Stimulated activated CD8-positive, alpha-beta memory T cell treated with anti-CD3 and anti-CD28 coated beads, Interleukin-2, amount 100 ng/mL, for 1 hour (primary cell): Measurements from ENCODE around the gene MYCL.
"Not testable (repeated sequence)": the region's sequence is repeated elsewhere in the genome, so short reads cannot be mapped to it uniquely, and the experiment has no call there.

Source experiments
- DNase-seq, 2 donors: peaks; one replicate each; pipeline ENCODE4 v3.0.0-alpha.2; 2020; ENCODE audit warnings: low read depth in 2 of 2

MYCL gene

DNA sequence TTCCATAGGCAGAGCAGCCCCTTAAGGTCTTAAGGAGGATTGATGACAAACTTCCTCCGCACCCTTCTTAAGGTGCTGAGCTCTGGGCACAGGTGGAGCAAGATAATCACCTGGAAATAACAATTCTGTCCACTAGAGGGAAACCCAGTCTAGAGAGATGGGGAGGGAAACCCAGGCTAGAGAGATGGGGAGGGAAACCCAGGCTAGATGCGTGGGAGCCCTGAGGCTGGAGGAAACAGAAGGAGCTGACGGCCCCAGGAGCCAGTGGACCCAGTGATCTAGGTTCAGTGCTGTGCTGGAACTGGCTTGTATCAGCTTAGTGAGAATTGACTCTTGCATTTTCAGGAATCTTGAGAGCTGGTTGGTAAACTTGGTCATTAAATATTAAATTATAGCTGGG is 17.8 kb upstream of the MYCL start:
- DNase-seq, result peak in 1 of 2 donors; percentile 8

GRCh38 chr1:39917825-39918224 is 16.1 kb upstream of the MYCL start:
- DNase-seq, result no peak

- no peak for DNase-seq
These were observed 13.9 kb upstream of the MYCL start for GRCh38 chr1:39915499-39916129.

DNA sequence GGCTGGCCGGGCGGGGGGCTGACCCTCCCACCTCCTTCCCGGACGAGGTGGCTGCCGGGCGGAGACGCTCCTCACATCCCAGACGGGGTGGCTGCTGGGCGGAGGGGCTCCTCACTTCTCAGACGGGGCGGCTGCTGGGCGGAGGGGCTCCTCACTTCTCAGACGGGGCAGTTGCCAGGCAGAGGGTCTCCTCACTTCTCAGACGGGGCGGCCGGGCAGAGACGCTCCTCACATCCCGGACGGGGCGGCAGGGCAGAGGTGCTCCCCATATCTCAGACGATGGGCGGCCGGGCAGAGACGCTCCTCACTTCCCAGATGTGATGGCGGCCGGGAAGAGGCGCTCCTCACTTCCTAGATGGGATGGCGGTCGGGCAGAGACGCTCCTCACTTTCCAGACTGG is 11.4 kb upstream of the MYCL start:
- not testable (repeated sequence) for DNase-seq

- DNase-seq, result no peak
These were observed 8.5 kb upstream of the MYCL start for GRCh38 chr1:39910263-39910662.

- DNase-seq, result no peak
These were observed 6.8 kb upstream of the MYCL start for GRCh38 chr1:39908534-39908933.

- DNase-seq, result no peak
These were observed 6.1 kb upstream of the MYCL start for GRCh38 chr1:39907528-39908453.

DNA sequence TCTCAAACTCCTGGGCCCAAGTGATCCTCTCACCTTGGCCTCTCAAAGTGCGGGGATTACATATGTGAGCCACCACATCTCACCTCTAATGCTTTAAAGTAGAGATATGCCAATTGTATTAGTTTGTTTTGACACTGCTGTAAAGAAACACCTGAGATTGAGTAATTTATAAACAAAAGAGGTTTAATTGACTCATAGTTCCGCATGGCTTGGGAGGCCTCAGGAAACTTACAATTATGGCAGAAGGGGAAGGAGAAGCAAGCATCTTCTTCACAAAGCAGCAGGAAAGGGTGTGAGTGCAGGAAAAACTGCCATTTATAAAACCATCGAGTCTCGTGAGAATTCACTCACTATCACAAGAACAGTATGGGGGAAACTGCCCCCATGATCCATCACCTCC is 3.5 kb upstream of the MYCL start:
- no peak for DNase-seq

DNA sequence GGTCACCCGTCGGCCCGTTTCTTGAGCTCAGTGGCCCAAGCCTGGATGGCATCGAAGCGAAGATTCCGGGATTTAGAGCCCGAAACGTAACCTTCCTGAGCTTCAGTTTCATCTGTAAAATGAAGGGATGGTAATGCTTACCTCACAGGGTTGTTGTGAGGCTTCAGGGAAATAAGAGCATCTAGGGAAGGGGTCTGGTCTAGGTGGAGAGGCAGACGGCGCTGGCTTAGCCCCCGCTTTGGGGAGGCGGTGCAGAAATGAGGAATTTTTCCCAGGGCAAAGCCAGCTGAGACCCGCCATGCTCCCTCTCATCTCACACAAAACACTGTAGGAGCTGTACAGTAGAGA is 717 bp upstream of the MYCL start:
- DNase-seq, result no peak

DNA sequence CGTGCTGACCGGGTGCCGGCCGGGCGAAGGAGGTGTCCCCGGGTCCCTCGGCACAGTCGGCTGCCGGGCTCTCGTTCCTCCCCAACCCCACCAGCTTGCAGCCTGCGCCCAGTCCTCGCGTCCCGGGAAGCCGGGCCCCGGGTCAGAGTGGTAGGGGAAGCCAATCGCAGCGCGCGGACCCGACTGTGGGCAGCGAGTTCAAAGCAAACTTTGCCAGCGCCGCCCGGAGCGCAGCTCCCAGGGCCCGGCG is 328 bp downstream of the MYCL start:
- no peak for DNase-seq

DNA sequence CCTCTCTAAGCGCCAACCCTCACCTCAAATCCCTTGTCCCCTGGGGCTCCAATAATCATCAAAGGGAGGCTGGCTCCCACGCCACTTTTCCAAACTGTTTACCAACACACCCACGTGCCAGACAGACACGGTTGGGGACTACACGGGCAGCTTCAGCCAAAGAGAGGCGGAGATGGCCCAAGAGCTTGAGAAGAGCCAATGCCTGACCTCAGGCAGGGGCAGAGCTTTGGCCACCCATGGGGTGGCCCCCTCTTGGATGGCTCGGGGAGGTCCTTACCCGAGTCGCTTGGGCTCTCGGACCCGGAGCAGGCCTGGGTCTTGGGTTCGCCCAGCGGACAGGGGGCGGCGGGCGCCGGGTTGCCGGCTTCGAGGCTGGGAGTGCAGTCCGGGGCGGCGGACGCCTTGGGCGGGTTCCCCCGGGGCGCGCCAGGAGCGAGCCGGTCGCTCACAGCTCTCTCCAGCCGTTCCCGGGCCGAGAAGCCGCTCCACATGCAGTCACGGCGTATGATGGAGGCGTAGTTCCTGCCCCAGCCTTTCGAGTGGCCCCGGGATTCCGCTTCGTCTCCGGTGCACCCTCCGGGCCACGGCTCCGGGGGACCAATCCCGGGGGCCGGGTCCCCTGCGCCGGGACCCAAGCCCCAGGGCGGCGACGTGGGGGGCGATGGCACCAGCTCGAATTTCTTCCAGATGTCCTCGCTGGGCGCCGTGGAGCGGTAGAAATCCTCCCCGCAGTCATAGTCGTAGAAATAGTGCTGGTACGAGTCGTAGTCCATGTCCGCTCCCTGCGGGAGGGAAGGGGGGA is 854 bp downstream of the MYCL start:
- DNase-seq, result no peak

DNA sequence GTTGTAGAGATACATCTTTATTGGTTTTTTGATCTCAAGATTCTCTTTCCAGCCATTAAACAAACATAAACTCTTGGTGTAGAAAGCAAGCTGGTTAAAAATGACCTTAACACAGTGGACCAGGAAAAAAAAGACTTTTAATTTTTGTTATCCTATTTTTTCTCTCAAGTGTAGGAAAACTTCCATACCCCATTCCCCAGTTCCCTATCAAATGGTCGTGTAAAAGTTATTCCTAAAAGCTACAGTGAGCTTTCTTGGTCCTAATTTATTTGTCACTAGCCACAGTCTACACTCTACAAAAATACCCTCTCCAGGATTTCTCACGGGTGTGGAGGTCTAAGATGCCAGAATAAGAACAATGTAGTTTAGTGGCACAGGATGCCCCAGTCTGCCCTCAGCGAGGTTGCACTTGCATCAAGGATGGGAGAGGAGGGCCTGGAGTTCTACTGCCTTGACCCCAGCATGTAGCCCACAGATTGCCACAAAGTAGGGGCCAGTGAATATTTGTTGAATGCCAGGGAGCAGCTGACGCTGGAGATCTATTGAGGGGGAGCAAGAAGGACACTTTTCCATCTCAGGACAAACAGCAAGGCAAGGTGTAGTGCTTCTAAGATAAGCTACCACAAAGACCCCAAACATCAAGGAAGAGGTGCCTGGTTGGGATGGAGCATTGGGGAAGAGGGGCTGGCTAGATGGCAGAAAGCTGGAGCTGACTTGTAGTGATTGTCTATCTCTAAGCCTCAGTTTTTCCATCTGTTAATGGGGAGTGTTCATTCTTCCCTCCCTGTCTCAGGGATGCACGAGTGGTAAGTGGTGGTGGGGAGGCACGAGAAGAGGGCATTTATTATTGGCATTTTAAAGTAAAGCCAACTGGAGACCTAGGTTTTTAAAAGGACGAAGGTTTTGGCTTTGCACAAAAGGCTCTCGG is 1.8 kb downstream of the MYCL start:
- no peak for DNase-seq

DNA sequence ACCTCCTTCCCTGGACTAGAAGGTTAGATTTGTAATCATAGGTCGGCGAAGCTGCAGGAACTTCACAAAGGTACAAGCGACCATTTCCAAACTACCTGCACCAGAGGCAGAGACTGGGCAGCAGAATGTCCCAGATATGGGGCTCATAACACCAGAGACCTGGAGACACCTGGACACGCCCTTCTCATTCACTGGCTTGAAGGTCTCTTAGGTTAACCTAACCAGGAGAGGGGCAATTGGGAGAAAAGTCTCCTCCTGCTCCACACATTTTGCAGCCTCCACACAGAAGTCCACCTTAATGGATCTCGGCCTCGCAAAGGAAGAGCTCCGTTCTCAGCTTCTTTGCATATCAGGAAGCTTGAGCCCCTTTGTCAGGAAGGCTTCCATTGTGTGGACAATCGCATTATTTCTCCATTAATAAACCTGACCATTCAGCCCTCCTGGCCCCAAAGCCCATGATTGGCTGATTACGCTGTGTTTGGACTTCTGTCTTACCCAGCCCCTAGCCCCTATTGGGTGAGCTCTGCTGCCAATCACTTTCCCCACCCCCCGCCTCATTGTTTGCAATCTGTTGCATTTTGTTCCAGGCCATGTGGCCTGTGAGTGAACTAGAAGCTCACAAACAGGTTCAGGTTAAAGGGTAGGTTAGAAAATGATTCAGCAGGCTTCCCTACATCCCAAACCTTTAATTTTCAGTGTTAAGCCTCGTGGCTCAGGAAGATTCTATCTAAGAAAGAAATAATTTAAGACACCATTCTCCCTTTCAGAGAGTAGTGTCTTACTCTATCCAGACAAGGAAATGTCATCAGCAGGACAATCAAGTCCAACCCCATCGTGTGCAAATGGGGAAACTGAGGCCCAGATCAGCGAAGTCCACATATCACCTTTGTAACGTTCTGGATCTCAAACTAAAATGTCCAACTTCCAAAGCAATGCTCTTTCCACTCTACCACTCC is 2.8 kb downstream of the MYCL start:
- DNase-seq, result no peak

- DNase-seq, result no peak
These were observed 3.5 kb downstream of the MYCL start for GRCh38 chr1:39898191-39898590.

DNA sequence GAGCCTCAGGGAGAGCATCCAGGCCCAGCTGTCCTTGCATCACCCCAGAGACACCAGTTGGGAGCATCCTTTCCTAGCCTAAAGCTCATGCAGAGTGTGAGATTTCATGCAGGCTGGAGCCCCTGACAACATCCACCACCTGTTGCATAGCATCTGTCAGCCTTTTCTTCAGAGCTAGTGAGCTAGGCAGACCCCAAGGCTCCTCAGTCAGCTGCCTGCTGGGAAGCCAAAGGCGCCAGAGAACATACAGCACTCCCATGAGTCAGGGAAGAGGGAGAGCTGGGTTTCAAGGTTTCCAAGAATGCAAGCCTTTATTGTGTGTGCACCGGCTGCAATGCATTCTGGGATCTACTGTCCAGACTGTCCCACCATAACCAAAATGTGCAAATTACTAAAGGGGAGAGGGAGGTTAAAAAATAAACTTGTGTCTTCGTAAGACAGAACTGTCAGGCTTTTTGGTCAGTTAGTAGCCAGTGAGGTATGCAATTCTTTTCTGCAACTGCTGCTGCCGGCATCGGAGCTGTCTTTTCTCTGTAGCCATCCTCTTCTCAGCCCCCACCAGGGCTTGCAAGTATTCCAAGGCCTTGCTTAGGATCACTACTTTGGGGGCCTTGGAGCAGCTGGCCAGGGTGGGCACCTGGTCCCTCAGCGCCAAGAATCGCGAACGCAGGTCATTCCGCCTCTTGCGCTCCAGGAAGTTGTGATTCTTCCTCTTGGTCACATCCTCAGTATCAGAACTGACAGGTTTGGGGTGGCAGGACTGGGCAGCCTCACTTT is 4.6 kb downstream of the MYCL start:
- no peak for DNase-seq

GRCh38 chr1:39895731-39896480 is 5.8 kb downstream of the MYCL start:
- DNase-seq, result no peak

DNA sequence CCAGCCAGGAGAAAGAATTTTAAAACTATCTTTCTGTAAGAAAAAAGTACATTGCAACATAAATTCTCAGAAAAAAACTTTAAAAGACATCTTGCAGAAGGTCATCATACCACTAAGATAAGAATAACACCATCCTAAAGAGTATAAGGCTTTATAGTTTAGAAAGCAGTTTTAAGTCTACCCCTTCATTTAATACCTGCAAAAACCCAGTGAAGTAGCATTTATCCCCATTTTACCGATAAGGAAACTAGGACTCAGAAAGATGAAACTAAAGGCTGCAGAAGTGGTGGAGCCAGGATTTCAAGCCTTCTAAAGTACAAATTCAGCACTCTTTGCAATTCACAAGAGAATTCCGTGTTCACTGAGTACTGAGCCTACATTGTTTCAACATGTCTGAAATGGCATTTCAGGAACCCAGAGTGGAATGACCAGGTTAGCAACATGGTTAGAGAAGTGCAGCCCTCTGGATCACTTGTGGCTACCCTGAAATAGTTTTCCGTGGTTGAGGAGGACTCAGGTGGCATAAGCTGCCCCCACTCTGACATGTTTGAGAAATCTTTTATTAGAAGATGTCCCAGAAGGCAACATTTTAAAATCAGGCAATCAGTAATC is 6.7 kb downstream of the MYCL start:
- DNase-seq, result no peak
